ENCODE results near the gene NR1I2.

- no peak for TF ChIP-seq CTCF (IDR thresholded peaks at IDR 0.05 in 2 of 3, conservative IDR thresholded peaks at IDR 0.05 in 1 of 3; ENCODE audit: borderline replicate concordance in 1 of 3, insufficient read depth in 1 of 3, low read depth in 2 of 3, low read length in 2 of 3)
- TF ChIP-seq CBX3 (IDR thresholded peaks at IDR 0.05; ENCODE audit: low read depth), result no peak
- no peak for TF ChIP-seq POLR2AphosphoS5 (IDR thresholded peaks at IDR 0.05; ENCODE audit: low read depth, low read length)
- no peak for TF ChIP-seq POLR2A (IDR thresholded peaks at IDR 0.05; ENCODE audit: borderline replicate concordance, extremely low read depth, insufficient read depth, insufficient read length)
- TF ChIP-seq MAX (IDR thresholded peaks at IDR 0.05), result no peak
- TF ChIP-seq FOSL1 (IDR thresholded peaks at IDR 0.05; ENCODE audit: low read depth), result no peak
- TF ChIP-seq EZH2phosphoT487 (IDR thresholded peaks at IDR 0.05; ENCODE audit: borderline replicate concordance), result no peak
- TF ChIP-seq EGR1 (IDR thresholded peaks at IDR 0.05; ENCODE audit: low read depth), result no peak
- TF ChIP-seq EZH2 (IDR thresholded peaks at IDR 0.05), result no peak
- TF ChIP-seq RAD21 (IDR thresholded peaks at IDR 0.05; ENCODE audit: low read depth), result no peak
- no peak for TF ChIP-seq YY1 (IDR thresholded peaks at IDR 0.05; ENCODE audit: extremely low read depth, insufficient replicate concordance, low read depth, low read length)
These were observed 45.1 kb downstream of the NR1I2 start for GRCh38 chr3:119826711-119827608.

Data from HCT116 (cell line).